HG03280 (cell line): Measurements from ENCODE around the gene ZNF428.
"Not testable (repeated sequence)": the region's sequence is repeated elsewhere in the genome, so short reads cannot be mapped to it uniquely, and the experiment has no call there.

ENCODE experiments used
- ATAC-seq: cut with Tn5 transposase; IDR thresholded peaks from one replicate; pipeline ENCODE4 v1.9.1; 2021; ENCODE audit warnings: mild to moderate bottlenecking, moderate library complexity; ENCODE audit not compliant: unreplicated experiment

Gene ZNF428

DNA sequence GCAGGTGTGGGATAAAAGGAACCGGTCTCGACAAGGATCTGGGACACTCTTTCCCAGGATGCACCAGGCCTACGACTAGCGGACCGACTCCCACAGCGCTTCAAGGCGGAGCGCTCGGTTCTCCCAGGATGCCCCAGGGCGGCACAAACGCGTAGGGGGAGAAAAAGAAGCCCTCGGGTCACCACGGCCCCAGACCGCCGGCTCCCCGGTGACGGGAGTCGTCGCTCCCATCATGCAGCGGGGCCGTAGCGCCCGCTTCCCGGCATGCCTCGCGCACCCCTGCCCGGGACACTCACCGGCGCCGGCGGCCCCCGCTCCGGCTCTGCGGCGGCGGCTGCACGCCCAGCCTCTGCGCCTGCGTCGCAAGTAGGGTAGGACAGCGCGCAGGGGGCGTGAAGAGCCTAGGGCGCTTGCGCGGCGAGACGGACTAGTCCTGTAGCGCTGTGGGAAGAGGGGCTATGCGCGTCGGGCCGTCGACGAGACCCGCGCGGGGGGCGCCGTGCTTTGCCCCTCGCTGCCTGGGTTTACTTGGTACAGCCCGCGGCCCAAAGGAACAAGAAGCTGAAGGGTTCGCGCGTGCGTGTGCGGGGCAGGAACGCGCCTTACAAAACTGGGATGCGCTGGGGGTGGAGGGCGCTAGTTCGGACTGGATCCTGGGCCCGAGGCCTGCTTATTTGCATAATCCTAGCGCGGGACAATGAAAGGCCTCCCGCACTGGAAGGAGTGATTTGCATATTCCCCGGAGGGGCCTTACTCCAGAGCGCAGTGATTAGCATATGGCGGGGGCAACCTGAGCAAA lies at the start of gene ZNF428:
TSS of gene ZNF428 (minus strand) at position 368 of the 799 bp plus-strand sequence. CDS start 5,325 bp downstream, outside the sequence.
- ATAC-seq, result peak; percentile 81

DNA sequence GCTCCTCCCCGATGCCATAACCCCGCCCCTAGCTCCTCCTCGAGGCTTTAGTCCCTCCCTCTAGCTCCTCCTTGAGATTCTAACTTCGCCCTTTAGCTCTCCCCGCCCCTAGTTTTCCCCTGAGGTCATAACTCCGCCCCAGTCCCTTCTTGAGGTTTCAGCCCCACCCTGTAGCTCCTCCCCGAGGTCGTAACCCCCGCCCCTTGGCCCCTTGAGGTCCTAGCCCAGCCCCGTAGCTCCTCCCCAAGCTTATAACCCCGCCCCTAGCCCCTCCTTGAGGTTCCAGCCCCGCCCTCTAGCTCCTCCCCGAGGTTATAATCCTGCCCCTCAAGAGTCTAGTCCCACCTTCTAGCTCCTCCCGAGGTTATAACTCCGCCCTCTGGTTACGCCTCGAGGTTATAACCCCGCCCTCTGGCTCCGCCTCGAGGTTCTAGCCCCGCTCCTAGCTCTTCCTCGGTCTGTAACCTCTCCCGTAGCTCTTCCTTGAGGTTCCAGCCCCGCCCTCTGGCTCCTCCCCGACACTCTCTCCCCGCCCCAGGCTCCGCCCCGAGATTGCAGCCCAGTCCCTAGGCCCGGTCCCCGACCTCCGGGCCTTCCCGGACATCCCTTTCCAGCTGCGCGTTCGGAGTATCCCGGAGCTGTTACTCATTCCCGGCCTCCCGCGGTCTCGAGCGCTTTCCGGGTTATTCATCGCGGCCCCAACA lies 49.1 kb upstream of the ZNF428 start:
- peak; percentile 84 for ATAC-seq

DNA sequence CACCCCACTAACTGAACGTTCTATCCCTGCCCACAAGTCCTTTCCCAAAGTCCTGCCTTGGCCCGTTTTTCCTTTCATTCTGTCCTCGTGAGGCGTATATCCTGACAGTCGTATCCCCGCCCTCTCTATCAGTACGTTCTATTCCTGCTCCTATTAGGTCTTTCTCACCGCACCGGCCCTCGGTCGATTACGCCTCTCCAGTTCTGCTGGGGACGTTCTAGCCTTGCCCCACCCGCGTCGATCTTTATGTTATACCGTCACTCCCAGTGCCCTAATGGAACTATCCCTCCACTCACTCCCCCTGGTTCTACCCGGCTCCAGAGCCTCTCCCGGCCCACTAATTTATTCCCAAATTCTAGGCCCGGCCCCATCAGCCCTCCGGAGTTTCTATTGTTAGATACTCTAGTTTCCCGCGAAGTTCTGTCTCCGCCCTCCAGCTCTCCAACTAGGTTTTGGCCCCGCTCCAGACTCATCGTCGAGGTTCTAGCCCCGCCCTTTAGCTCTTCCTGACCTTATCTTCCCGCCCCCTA lies 48.5 kb upstream of the ZNF428 start:
- no peak for ATAC-seq

DNA sequence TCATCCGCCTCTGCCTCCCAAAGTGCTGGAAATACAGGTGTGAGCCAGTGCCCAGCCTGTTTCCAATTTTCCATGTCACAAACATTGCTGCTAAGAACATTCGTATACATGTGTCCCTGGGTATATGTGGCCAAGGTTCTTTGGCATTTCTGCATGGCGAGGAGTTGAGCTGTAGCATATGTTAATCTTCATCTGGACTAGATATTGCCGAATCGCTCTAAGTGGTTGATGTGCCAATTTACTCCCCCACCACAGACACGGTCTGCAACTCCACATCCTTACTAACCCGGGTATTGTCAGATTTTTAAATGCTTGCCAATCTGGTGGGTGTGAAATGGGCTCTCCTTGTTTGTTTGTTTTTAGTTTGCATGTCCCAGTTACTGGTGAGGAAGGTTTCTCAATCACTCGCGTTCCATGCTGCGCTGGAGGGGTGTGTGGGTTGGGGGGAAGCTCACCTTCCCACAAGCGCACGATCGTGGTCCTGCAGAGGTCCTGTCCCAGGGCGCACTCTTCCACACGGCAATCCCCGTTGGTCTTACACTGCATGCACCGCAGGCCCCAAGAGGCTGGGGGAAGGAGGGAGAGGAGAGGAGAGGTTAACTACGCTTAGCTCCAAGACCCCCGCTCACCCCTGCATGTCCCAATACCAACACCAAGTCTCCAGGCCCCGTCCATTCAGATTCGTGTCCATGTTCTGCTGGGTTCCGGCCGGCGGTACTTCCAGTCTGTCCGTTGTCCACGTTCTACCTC lies 47.9 kb upstream of the ZNF428 start:
- ATAC-seq, result no peak

GRCh38 chr19:43664018-43664417 lies 44.6 kb upstream of the ZNF428 start:
- no peak for ATAC-seq

- no peak for ATAC-seq
Observed at GRCh38 chr19:43662487-43662886, 43.1 kb upstream of the ZNF428 start.

- ATAC-seq, result no peak
Observed at GRCh38 chr19:43660971-43661360, 41.5 kb upstream of the ZNF428 start.

- ATAC-seq, result no peak
Observed at GRCh38 chr19:43660301-43660970, 41.0 kb upstream of the ZNF428 start.

DNA sequence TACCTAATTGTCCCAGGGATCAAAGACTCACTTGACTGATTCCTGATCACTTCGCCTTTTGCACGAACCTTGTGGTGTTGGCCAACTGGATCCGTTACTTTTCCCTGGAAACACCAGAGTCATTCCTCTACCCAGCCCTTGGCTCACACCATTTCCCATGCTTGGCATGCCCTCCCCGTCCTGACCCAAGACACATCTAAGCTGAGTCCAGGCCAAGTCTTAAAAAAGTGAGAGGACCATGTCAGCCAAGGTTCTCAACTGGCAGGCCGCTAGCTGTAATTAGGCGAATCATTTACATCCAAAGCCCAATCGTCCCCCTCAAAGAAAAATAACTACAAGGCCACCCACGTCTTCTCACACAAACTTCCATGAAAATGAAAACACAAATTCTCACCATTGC lies 39.1 kb upstream of the ZNF428 start:
- no peak for ATAC-seq

- ATAC-seq, result no peak
Observed at GRCh38 chr19:43658001-43658400, 38.6 kb upstream of the ZNF428 start.

DNA sequence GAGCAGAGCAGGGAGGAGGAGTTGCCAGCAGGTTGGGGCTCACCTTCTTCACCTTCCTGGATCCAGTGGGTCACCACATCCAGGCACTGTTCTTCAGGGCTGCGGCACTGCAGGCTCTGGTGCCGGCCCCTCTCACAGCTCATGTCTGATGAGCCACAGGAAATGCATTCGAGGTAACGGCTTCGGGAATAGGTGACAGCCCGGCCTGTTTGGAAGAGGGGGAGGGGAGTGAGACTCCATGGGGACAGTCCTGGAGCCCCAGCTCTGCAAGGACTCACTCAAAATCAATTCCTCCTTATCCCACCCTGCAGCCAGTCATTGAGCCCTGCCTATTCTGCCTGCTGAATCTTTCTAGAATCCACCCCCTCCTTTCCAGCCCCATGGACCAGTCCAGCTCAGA lies 37.0 kb upstream of the ZNF428 start:
- no peak for ATAC-seq

DNA sequence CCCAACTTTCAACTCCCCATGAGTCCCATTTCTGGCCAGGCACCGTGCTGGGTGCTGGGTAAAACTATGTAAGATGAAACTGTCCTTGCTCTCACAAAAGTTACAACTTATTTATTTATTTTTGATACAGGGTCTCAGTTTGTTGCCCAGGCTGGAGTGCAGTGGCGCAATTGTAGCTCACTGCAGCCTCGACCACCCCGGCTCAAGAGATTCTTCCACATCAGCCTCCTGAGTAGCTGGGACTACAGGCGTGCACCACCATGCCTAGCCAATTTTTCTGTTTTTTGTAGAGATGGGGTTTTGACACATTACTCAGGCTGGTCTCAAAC lies 33.1 kb upstream of the ZNF428 start:
- no peak for ATAC-seq

DNA sequence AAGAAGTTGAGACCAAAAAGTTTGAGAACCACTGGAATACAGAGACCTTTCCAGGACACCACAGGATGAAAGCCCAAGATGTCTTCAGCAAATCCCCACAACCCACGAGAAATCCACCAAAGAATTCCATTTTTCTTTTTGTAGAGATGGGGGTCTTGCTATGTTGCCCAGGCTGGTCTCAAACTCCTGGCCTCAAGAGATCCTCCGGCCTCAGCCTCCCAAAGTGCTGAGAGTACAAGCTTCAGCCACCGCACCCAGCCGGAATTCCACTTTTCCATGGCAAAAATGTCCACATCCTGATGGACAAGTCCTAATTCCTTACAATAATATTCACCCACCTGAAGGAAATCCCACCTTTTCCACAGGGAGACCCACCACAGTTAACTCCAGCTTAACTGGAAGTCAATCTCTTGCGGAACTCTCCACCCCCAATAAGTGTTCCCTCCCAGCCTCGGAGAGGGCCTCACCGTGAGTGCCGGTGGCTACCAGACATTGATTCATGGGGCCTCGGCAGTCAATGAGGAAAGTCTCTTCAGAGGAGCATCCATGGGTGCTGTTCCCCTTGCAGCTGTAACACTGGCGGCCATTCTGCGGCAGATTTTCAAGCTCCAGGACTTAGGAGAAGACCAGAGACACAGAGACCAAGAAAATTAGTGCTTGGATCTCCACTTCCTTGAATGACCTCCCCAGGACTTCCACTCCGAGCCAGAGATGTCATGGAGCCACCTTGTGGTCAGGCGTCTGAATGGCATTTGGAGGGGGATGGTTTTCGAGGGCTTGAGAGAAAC lies 32.5 kb upstream of the ZNF428 start:
- ATAC-seq, result no peak

- ATAC-seq, result not testable (repeated sequence)
Observed at GRCh38 chr19:43650276-43650675, 30.8 kb upstream of the ZNF428 start.

- no peak for ATAC-seq
Observed at GRCh38 chr19:43649514-43649913, 30.1 kb upstream of the ZNF428 start.

DNA sequence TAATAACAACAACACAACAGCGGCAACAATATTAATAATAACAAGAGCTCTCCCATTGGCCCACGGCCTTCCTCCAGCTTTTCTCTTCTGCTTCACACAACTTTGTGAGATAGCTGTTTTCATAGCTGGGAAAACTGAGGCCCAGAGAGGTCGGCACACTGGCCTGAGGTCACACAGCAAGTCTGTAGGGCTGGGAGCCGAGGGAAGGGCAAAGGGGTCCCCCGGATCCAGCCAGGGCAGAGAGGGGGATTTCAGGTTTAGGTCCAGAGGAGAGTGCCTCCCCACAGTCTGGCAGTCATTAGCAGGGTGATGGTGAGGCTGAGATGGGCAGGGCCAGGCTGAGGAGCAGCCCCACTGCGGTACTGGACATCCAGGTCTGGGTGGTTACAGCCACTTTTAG lies 29.2 kb upstream of the ZNF428 start:
- no peak for ATAC-seq

DNA sequence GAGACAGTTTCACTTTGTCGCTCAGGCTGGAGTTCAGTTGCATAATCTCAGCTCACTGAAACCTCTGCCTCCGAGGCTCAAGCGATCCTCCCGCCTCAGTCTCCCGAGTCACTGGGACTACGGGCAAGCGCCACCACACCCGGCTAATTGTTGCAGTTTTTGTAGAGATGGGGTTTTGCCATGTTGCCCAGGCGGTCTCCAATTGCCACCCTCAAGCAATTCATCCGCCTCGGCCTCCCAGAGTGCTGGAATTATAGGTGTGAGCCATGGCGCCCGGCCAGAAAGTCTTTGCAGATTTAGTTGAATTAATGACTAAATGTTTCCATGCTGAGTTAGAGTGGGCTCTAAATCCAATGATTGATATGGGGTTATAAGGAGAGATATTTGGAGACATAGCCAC lies 24.8 kb upstream of the ZNF428 start:
- no peak for ATAC-seq

DNA sequence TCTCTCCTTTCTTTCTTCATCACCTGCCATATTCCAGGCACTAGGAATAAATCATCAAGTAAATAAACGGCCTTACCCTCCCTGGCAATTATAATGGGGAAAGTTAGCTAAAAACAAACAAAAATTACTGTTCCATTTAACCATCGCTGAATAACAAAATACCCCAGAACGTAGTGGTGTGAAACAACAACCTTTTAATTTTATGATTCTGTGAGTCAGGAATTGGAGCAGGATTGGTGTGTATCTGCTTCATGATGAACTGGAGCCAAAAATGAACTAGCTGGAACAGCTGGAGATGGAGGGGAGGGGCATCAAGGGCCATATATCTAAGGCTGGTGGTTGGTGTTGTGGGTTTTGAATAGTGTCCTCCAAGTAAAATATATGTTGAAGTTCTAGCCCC lies 23.9 kb upstream of the ZNF428 start:
- no peak for ATAC-seq

GRCh38 chr19:43642531-43642930 lies 23.1 kb upstream of the ZNF428 start:
- ATAC-seq, result no peak

GRCh38 chr19:43641333-43641732 lies 21.9 kb upstream of the ZNF428 start:
- ATAC-seq, result no peak
